ENCODE measurements around the gene CACNA1G. TPM values are rescaled to one million over a fixed set of nuclear protein-coding genes. Genes with fewer than 3 reads are reported as not detected.
A peak's percentile ranks its signal among the peaks of the same experiment; 100 is the strongest.

CACNA1G gene
- total RNA-seq, 1 donor, result under 0.01 TPM

GRCh38 chr17:50642722-50643656 lies 82.5 kb downstream of the CACNA1G start:
- H3K9me3 ChIP-seq (ENCODE audit: low read depth, low read length), result no peaks in the 10 kb centered on the region

GRCh38 chr17:50645748-50646682 lies 85.5 kb downstream of the CACNA1G start:
- H3K4me1 ChIP-seq (ENCODE audit: insufficient read depth, low read length), result peaks cover 9% of the 10 kb centered on the region
- DNase-seq (ENCODE audit: insufficient read length, low spot score, missing footprints), result no peak
- no peak overlapping the region for H3K4me3 ChIP-seq (ENCODE audit: insufficient read depth, low read length)
- no peak overlapping the region for H2AFZ ChIP-seq (ENCODE audit: low read length)
- H3K36me3 ChIP-seq (ENCODE audit: insufficient read depth, low read length), result peaks cover 2% of the 10 kb centered on the region
- no peak for TF ChIP-seq CTCF (IDR thresholded peaks at IDR 0.05; ENCODE audit: extremely low read depth, low read depth, low read length)
- no peaks in the 10 kb centered on the region for H3K9me3 ChIP-seq (ENCODE audit: low read depth, low read length)
- no peaks in the 10 kb centered on the region for H3K27me3 ChIP-seq (ENCODE audit: insufficient read depth, low read length)
- H4K20me1 ChIP-seq (ENCODE audit: insufficient read depth, low read length), result no peaks in the 10 kb centered on the region
- no peak overlapping the region for H3K4me2 ChIP-seq (ENCODE audit: insufficient read depth, low read length)
- H3K79me2 ChIP-seq (ENCODE audit: insufficient read depth, low read length), result peaks cover 6% of the 10 kb centered on the region
- no peak overlapping the region for H3K27ac ChIP-seq (ENCODE audit: low read depth, low read length)

More at GRCh38 chr17:50642722-50643656, 82.5 kb downstream of the CACNA1G start:
- H4K20me1 ChIP-seq (ENCODE audit: insufficient read depth, low read length), result no peaks in the 10 kb centered on the region
- no peak for TF ChIP-seq CTCF (IDR thresholded peaks at IDR 0.05; ENCODE audit: extremely low read depth, low read depth, low read length)
- H3K4me3 ChIP-seq (ENCODE audit: insufficient read depth, low read length), result no peak overlapping the region
- peaks cover 2% of the 10 kb centered on the region for H3K36me3 ChIP-seq (ENCODE audit: insufficient read depth, low read length)
- no peak overlapping the region for H2AFZ ChIP-seq (ENCODE audit: low read length)
- peaks cover 39% of the 10 kb centered on the region for H3K4me1 ChIP-seq (ENCODE audit: insufficient read depth, low read length)
- no peaks in the 10 kb centered on the region for H3K27me3 ChIP-seq (ENCODE audit: insufficient read depth, low read length)
- H3K27ac ChIP-seq (ENCODE audit: low read depth, low read length), result no peak overlapping the region
- H3K79me2 ChIP-seq (ENCODE audit: insufficient read depth, low read length), result peaks cover 6% of the 10 kb centered on the region
- no peak overlapping the region for H3K4me2 ChIP-seq (ENCODE audit: insufficient read depth, low read length)
- DNase-seq (ENCODE audit: insufficient read length, low spot score, missing footprints), result peak; percentile 65

- no peak for TF ChIP-seq CTCF (IDR thresholded peaks at IDR 0.05; ENCODE audit: extremely low read depth, low read depth, low read length)
- no peaks in the 10 kb centered on the region for H3K36me3 ChIP-seq (ENCODE audit: insufficient read depth, low read length)
Measured at GRCh38 chr17:50647187-50647586, 86.7 kb downstream of the CACNA1G start.

More at GRCh38 chr17:50647187-50647586, 86.7 kb downstream of the CACNA1G start:
- H3K27me3 ChIP-seq (ENCODE audit: insufficient read depth, low read length), result no peaks in the 10 kb centered on the region
- no peaks in the 10 kb centered on the region for H4K20me1 ChIP-seq (ENCODE audit: insufficient read depth, low read length)
- no peaks in the 10 kb centered on the region for H3K9me3 ChIP-seq (ENCODE audit: low read depth, low read length)
- H3K27ac ChIP-seq (ENCODE audit: low read depth, low read length), result no peak overlapping the region
- no peak overlapping the region for H3K4me3 ChIP-seq (ENCODE audit: insufficient read depth, low read length)
- DNase-seq (ENCODE audit: insufficient read length, low spot score, missing footprints), result no peak
- no peak overlapping the region for H2AFZ ChIP-seq (ENCODE audit: low read length)
- peaks cover 3% of the 10 kb centered on the region for H3K4me1 ChIP-seq (ENCODE audit: insufficient read depth, low read length)
- H3K79me2 ChIP-seq (ENCODE audit: insufficient read depth, low read length), result peaks cover 3% of the 10 kb centered on the region
- H3K4me2 ChIP-seq (ENCODE audit: insufficient read depth, low read length), result no peak overlapping the region
